K562 (cell line): ENCODE results near the gene ZNF324B. TPM values are rescaled to one million over a fixed set of nuclear protein-coding genes. Genes with fewer than 3 reads are reported as not detected.
A peak's percentile ranks its signal among the peaks of the same experiment; 100 is the strongest.

Source experiments
- ELF2 ChIP-seq: fragments of 250-450 bp; sonication (Bioruptor Pico); IDR thresholded peaks from 2 replicates; pipeline ENCODE4 v1.5.0; 2021; ENCODE audit warnings: mild to moderate bottlenecking
- ESRRA ChIP-seq: fragments of 450-650 bp; IDR thresholded peaks from 2 replicates; pipeline ENCODE4 v1.6.1; 2014; ENCODE audit warnings: low read depth, mild to moderate bottlenecking, moderate library complexity, borderline replicate concordance
- FOXJ2 ChIP-seq: fragments of 200-800 bp; sonication (Bioruptor generic); IDR thresholded peaks from 2 replicates; pipeline ENCODE4 v1.6.1; 2016; ENCODE audit warnings: missing genetic modification characterization, missing compliant biosample characterization
- HMGXB4 ChIP-seq: sonication (generic); formaldehyde crosslinking; IDR thresholded peaks from 2 replicates; pipeline ENCODE4 v1.8.1; 2023; ENCODE audit warnings: mild to moderate bottlenecking, missing genetic modification reagents
- ILF3 ChIP-seq: fragments of 450-650 bp; IDR thresholded peaks from 2 replicates; pipeline ENCODE4 v1.6.1; 2018; ENCODE audit warnings: antibody characterized with exemption, mild to moderate bottlenecking, moderate library complexity, borderline replicate concordance
- KLF13 ChIP-seq: fragments of 450-650 bp; IDR thresholded peaks from 2 replicates; pipeline ENCODE4 v1.6.1; 2016; ENCODE audit warnings: missing genetic modification characterization, low read depth, mild to moderate bottlenecking, missing compliant biosample characterization, moderate library complexity, borderline replicate concordance
- SMC3 ChIP-seq: conservative IDR thresholded peaks from 2 replicates; pipeline ENCODE4 v1.6.1; 2011; ENCODE audit warnings: low read depth, low read length, improper control_type of control experiment; ENCODE audit not compliant: insufficient read depth
- SPI1 ChIP-seq: IDR thresholded peaks from 2 replicates; pipeline ENCODE4 v1.6.1; 2011; ENCODE audit warnings: low read depth, low read length, control low read depth, borderline replicate concordance
- SUPT5H ChIP-seq: fragments of 450-650 bp; IDR thresholded peaks from 2 replicates; pipeline ENCODE4 v1.6.1; 2016
- TEAD4 ChIP-seq, 2 experiments: sonication (generic) in 1 of 2; formaldehyde crosslinking in 1 of 2; IDR thresholded peaks; 2 replicates each; pipeline versions ENCODE4 v1.6.1 to v1.8.0; 2012 to 2022; ENCODE audit warnings: borderline replicate concordance in 1 of 2, inconsistent platforms in 1 of 2, low read length in 1 of 2, mild to moderate bottlenecking in 1 of 2, missing genetic modification reagents in 1 of 2
- TFAP4 ChIP-seq: sonication (generic); formaldehyde crosslinking; IDR thresholded peaks from 2 replicates; pipeline ENCODE4 v1.8.0; 2022; ENCODE audit warnings: missing genetic modification reagents, mild to moderate bottlenecking, moderate library complexity, borderline replicate concordance
- THAP12 ChIP-seq: fragments of 250-450 bp; sonication (Bioruptor Pico); IDR thresholded peaks from 2 replicates; pipeline ENCODE4 v1.9.0; 2021; ENCODE audit warnings: mild to moderate bottlenecking, inconsistent platforms
- THRA ChIP-seq: fragments of 450-650 bp; IDR thresholded peaks from 2 replicates; pipeline ENCODE4 v1.6.1; 2017; ENCODE audit warnings: mild to moderate bottlenecking, moderate library complexity
- TSC22D4 ChIP-seq: fragments of 450-650 bp; IDR thresholded peaks from 2 replicates; pipeline ENCODE4 v1.6.1; 2016; ENCODE audit warnings: missing genetic modification characterization, missing biosample characterization, control low read depth
- U2AF2 ChIP-seq: fragments of 200-400 bp; formaldehyde crosslinking; optimal IDR thresholded peaks from 2 replicates; pipeline ENCODE3; 2017; ENCODE audit warnings: low read depth, mild to moderate bottlenecking, low read length
- ZNF41 ChIP-seq: fragments of 250-450 bp; sonication (Bioruptor Pico); conservative IDR thresholded peaks from 2 replicates; pipeline ENCODE4 v1.4.0; 2020; ENCODE audit warnings: mild to moderate bottlenecking
- ZNF512 ChIP-seq: IDR thresholded peaks from 2 replicates; pipeline ENCODE4 v1.6.1; 2016; ENCODE audit warnings: missing genetic modification characterization, missing compliant biosample characterization
- ZNF764 ChIP-seq: fragments of 250-450 bp; sonication (Bioruptor Pico); IDR thresholded peaks from 2 replicates; pipeline ENCODE4 v1.4.0; 2020; ENCODE audit warnings: low read depth, mild to moderate bottlenecking, moderate library complexity
- polyA plus RNA-seq, 8 experiments: library from polyadenylated mRNA; depleted of rRNA in 4 of 8; stranded (reverse) in 5 of 8; unstranded in 3 of 8; fragments of >200 nt; fragmentation: Nextera tagmentation in 2 of 8; fragmentation: Illumina TruSeq in 1 of 8; extraction: Ambion mirVana in 2 of 8; extraction: Trizol in 1 of 8; gene quantifications; 2 replicates each; pipeline versions ENCODE4 v1.2.1 to v1.2.3, GENCODE V29; 2011 to 2014; ENCODE audit warnings: inconsistent platforms in 1 of 8, missing spikeins in 1 of 8
- total RNA-seq, 7 experiments: library from RNA; depleted of rRNA in 6 of 7; stranded (reverse); fragments of >200 nt in 6 of 7; fragmentation: Illumina TruSeq in 2 of 7; extraction: Trizol in 2 of 7; gene quantifications; 2 replicates each; pipeline versions ENCODE4 v1.2.1 to v1.2.3, GENCODE V29; 2011 to 2021; ENCODE audit warnings: low replicate concordance in 1 of 7

ZNF324B gene
- total and polyA plus RNA-seq, 9 of the 15 experiments (the other 6 are each of a cell fraction or from before 2014, with no cell fraction given), result 0.20 to 13.5 (median 5.7) TPM

GRCh38 chr19:58475714-58476497 is 24.5 kb downstream of the ZNF324B start, which contains the start of gene ZNF446 (continued):
- TF ChIP-seq ESRRA (peak; percentile 80), KLF13 (tag) (peak; percentile 69; the same call in 1 of the 2 replicates), ZNF512 (no peak), TEAD4 (IDR thresholded peaks at IDR 0.05; ENCODE audit: low read length) (peak; percentile 37; the same call in 1 of the 2 replicates), TEAD4 (CRISPR knock-in tag; IDR thresholded peaks at IDR 0.05; ENCODE audit: borderline replicate concordance) (no peak), ZNF764 (CRISPR knock-in tag) (peak; percentile 29; the same call in 1 of the 2 replicates), U2AF2 (no peak), TSC22D4 (tag) (no peak), THRA (no peak), HMGXB4 (CRISPR knock-in tag) (0 out of 2 replicates have a peak, but pooled peaks have one; percentile 63), ILF3 (no peak; the same call in 1 of the 2 replicates), SUPT5H (peak; percentile 76), ZNF41 (CRISPR knock-in tag) (no peak), ELF2 (CRISPR knock-in tag) (peak; percentile 75; the same call in 1 of the 2 replicates), SMC3 (no peak), SPI1 (peak; percentile 55; the same call in 1 of the 2 replicates), THAP12 (no peak; the same call in 1 of the 2 replicates), TFAP4 (CRISPR knock-in tag) (peak; percentile 95), FOXJ2 (tag) (no peak)
